ENCODE measurements around the gene PPP2R5A. TPM values are rescaled to one million over a fixed set of nuclear protein-coding genes. Genes with fewer than 3 reads are reported as not detected.

Gene PPP2R5A
- polyA plus RNA-seq, 1 of the 3 experiments (the other 2 are of a cell fraction): 5.4 TPM

GRCh38 chr1:212235857-212236256, 49.4 kb upstream of the PPP2R5A start (continued):
- TF ChIP-seq REST (IDR thresholded peaks at IDR 0.05; ENCODE audit: low read depth, low read length): no peak

- no peak overlapping the region for H2AFZ ChIP-seq (ENCODE audit: low read depth)
- POLR2A ChIA-PET: no interaction called here
- H3K27me3 ChIP-seq (ENCODE audit: insufficient read depth): no peaks in the 10 kb centered on the region
- no peak for DNase-seq
- CTCF ChIA-PET: no interaction called here
- H3K79me2 ChIP-seq (ENCODE audit: insufficient read depth): no peaks in the 10 kb centered on the region
- no peak overlapping the region for H3K4me2 ChIP-seq
- no peaks in the 10 kb centered on the region for H3K36me3 ChIP-seq (replicated peaks in 1 of 2; ENCODE audit: control insufficient read depth in 1 of 2, insufficient read depth in 2 of 2, low read length in 1 of 2)
- WGBS (ENCODE audit: low lambda C conversion rate): 86% methylated on average over 3 of the region's 3 CpGs
- no peaks in the 10 kb centered on the region for H3K9me3 ChIP-seq
- H3F3A ChIP-seq (replicated peaks; ENCODE audit: insufficient read depth): peaks cover 4% of the 10 kb centered on the region
- no peaks in the 10 kb centered on the region for H3K9me2 ChIP-seq
- no peaks in the 10 kb centered on the region for H4K20me1 ChIP-seq (ENCODE audit: insufficient read depth)
- TF ChIP-seq RFX5 (IDR thresholded peaks at IDR 0.05; ENCODE audit: low read length) (no peak), NFIC (IDR thresholded peaks at IDR 0.05; ENCODE audit: borderline replicate concordance) (no peak), SIN3A (IDR thresholded peaks at IDR 0.05; ENCODE audit: borderline replicate concordance, low read depth, low read length) (no peak), RCOR1 (IDR thresholded peaks at IDR 0.05; ENCODE audit: low read length) (no peak), NRF1 (IDR thresholded peaks at IDR 0.05; ENCODE audit: low read depth, low read length) (no peak), TAF1 (IDR thresholded peaks at IDR 0.05; ENCODE audit: borderline replicate concordance, low read depth, low read length) (no peak), ELF1 (IDR thresholded peaks at IDR 0.05) (no peak), GATA2 (CRISPR knock-in tag; IDR thresholded peaks at IDR 0.05) (no peak), REST (IDR thresholded peaks at IDR 0.05; ENCODE audit: low read depth, low read length) (no peak), MAX (IDR thresholded peaks at IDR 0.05; ENCODE audit: low read depth) (no peak), RXRA (IDR thresholded peaks at IDR 0.05; ENCODE audit: borderline replicate concordance, low read depth) (no peak), CHD2 (IDR thresholded peaks at IDR 0.05; ENCODE audit: low read length, partially characterized antibody) (no peak), MEF2A (IDR thresholded peaks at IDR 0.05; ENCODE audit: borderline replicate concordance, low read depth) (no peak), PBX3 (IDR thresholded peaks at IDR 0.05) (no peak)
- no peak overlapping the region for H3K27ac ChIP-seq (ENCODE audit: low read depth in 2 of 2, low read length in 1 of 2)
- no peak overlapping the region for H3K9ac ChIP-seq
- no peak overlapping the region for H3K4me3 ChIP-seq (ENCODE audit: low read depth in 2 of 2, low read length in 1 of 2)
- peaks cover 2 to 10% of the 10 kb centered on the region in 2 experiments; a peak in 3 of 4 replicates for H3K4me1 ChIP-seq (ENCODE audit: control insufficient read depth in 1 of 2, insufficient read depth in 2 of 2, low read depth in 1 of 2, low read length in 1 of 2)
These were observed 48.5 kb upstream of the PPP2R5A start for GRCh38 chr1:212236664-212237220.
